ENCODE measurements around the gene GNAS.

Gene GNAS

DNA sequence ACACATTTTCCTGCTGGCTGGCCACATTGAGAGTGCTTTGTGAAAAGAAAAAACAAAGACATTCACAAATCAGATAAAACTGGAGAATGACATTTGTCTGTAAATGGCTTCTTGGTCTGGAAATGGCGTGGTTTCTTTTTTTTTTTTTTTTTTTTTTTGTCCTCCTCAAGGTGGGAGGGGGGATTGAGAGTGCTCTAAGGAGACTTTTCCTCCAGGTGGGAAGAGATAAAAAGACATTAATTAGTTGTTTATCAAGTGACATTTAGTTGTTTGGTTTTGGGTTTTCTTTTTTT lies 40.4 kb downstream of the GNAS start:
- DNase-seq (ENCODE audit: extremely low read depth, low read depth): no peak
- H3K4me3 ChIP-seq (replicated peaks; ENCODE audit: low read depth, low read length): peak overlapping the region; percentile 62
- TF ChIP-seq, protein P1, sequence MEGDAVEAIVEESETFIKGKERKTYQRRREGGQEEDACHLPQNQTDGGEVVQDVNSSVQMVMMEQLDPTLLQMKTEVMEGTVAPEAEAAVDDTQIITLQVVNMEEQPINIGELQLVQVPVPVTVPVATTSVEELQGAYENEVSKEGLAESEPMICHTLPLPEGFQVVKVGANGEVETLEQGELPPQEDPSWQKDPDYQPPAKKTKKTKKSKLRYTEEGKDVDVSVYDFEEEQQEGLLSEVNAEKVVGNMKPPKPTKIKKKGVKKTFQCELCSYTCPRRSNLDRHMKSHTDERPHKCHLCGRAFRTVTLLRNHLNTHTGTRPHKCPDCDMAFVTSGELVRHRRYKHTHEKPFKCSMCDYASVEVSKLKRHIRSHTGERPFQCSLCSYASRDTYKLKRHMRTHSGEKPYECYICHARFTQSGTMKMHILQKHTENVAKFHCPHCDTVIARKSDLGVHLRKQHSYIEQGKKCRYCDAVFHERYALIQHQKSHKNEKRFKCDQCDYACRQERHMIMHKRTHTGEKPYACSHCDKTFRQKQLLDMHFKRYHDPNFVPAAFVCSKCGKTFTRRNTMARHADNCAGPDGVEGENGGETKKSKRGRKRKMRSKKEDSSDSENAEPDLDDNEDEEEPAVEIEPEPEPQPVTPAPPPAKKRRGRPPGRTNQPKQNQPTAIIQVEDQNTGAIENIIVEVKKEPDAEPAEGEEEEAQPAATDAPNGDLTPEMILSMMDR (IDR thresholded peaks at IDR 0.05; ENCODE audit: low read depth, low read length, missing control alignments): no peak

DNA sequence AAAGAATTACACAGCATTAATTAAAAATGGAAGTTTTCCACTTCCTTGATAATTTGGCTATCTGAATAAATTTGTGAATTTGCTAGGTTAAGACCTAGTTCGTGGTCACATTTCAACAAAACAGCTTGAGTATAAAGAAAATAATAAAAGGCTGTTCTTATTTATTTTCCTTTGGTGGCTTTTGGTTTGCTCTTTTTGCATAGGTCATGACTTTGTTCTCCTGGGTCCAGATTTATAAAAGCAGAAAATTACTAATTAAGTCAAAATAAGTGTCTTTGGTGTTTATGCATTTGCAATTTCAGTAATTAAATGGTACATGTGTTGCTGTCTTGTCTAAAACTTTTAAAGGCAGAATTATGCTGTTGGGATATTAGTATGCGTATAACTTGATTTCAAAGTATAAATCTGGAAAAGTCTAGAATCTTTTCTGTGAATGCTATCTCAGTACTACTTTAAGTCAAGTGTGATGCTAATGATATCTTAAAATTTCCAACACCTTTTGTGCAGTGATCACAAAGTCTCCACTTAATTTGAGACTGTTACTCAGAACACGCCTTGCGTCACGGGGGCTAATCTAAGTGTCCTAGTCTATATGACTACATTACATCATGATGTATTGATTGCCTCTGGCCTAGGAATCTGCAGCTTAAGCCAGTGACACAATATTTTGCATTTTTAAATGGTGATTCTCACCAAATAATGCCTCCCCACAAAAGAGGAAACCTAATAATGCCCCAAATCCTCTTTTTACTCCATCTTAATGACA lies 41.0 kb downstream of the GNAS start:
- H3K4me3 ChIP-seq (replicated peaks; ENCODE audit: low read depth, low read length): peak overlapping the region; percentile 62
- no peak for DNase-seq (ENCODE audit: extremely low read depth, low read depth)
- TF ChIP-seq, protein P1 (IDR thresholded peaks at IDR 0.05; ENCODE audit: low read depth, low read length, missing control alignments): no peak

DNA sequence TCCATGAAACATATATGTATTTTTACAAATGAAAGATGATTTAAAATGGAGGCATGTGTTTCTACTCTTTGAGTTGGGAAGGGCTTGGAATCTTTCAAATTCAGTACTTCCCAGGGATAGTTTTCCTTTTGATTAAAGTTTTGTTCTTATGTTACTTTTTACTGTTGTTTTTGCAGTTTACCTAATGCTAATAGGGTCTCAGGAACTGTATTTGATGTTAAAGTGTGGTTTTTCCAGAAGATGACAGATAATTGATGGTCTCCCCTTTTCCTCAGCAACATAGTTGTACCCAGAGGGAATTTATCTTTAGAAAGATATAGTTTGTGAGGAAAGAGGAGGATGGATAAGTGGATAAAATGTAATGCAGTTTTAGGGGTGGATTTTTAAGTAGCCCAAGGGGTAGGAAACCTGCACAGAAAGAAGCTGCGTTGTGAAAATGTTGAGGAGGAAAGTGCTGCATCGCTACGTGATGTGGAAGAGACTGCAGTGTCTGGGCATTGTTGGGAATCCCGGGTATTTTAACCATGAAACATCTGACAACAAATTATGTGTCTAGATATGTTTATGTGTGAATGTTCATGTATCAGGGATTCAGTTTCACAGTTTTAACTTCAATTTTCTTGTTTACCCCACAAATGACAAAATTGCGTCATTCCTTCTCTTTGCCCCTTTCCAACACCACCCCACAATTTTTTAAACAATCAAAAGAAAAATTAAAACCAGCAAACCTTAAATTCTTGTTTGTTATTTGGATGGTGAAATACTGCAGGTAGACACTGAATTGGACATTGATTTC lies 42.3 kb downstream of the GNAS start:
- DNase-seq (ENCODE audit: extremely low read depth, low read depth): no peak
- peak overlapping the region; percentile 62 for H3K4me3 ChIP-seq (replicated peaks; ENCODE audit: low read depth, low read length)
- TF ChIP-seq, protein P1 (IDR thresholded peaks at IDR 0.05; ENCODE audit: low read depth, low read length, missing control alignments): no peak

DNA sequence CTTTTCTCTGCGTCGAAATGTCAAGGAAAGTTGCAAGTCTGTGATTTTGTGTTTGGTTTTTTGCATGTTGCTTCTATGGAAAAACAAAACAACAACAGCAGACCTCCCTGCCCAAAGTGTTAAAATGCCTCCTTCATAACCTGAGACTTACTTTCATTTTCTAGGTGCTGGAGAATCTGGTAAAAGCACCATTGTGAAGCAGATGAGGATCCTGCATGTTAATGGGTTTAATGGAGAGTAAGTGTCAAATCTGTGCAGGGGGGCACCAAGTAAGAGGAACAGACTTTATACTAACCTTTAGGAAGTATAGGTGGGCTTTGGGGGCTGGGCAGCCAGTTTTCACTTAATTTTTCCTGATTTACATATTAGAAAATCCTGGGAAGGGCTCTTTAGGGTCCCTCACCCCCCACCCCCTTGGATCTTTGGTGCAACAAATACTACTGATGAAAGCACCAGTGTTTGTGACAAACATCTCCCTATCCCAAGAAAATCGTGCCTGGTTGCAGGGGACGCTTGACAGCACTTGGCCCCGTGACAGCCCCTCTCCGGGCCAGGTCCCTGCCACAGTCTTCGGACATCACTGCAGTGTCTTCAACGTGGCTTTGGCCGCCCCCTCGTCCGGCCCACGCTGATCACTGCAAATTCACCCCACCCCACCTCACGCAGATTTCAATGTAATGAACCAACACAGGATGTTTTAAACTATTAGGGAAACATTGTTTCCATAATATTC lies 43.1 kb downstream of the GNAS start:
- TF ChIP-seq, protein P1 (IDR thresholded peaks at IDR 0.05; ENCODE audit: low read depth, low read length, missing control alignments): no peak
- DNase-seq (ENCODE audit: extremely low read depth, low read depth): no peak
- H3K4me3 ChIP-seq (replicated peaks; ENCODE audit: low read depth, low read length): peak overlapping the region; percentile 62

DNA sequence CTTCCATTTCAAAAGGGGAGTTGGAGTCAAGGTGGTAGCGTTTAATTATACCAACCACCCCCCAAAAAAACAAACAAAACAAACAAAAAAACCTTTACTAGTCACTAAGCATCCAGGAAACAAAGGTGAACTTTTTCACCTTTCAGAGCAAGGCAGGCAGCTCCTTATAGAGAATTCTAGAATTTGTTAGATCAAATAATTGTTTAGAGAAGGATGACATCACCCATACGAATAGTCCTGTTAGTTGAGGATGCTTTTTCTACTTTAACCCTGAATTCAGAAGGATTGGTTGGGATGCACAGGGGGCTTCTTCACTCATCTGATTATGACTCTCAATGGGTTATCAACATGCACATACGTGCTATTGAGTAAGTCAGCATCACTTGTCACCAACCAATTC lies 44.3 kb downstream of the GNAS start:
- DNase-seq (ENCODE audit: extremely low read depth, low read depth): no peak
- H3K4me3 ChIP-seq (replicated peaks; ENCODE audit: low read depth, low read length): no peak overlapping the region
- TF ChIP-seq, protein P1 (IDR thresholded peaks at IDR 0.05; ENCODE audit: low read depth, low read length, missing control alignments): no peak

DNA sequence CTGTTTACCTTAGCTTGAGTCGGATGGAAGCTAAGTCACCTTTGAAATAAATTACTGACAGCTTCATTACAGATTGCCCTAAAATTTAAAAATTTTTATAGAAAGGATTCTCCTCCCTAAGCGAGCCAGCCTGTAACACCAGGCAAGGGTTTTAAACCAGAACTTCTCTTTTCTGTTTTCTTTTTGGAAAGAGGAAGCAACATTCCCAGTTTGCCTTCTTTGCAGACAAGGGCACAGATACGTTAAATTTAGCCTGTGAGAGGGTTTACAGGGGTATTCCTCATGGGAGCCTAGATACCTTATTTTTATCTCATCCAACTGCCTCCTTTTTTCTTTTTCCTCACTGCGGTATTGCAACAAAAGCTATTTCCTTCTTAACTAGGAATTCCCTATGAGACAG lies 45.0 kb downstream of the GNAS start:
- no peak overlapping the region for H3K4me3 ChIP-seq (replicated peaks; ENCODE audit: low read depth, low read length)
- DNase-seq (ENCODE audit: extremely low read depth, low read depth): no peak
- TF ChIP-seq, protein P1 (IDR thresholded peaks at IDR 0.05; ENCODE audit: low read depth, low read length, missing control alignments): no peak
